A549 (cell line): ENCODE data around the gene F2RL2. TPM values are rescaled to one million over a fixed set of nuclear protein-coding genes. Genes with fewer than 3 reads are reported as not detected.
A peak's percentile ranks its signal among the peaks of the same experiment; 100 is the strongest.

Experiments
- ATAC-seq, 2 experiments: fragments of 200-7000 bp in 1 of 2; fragments of >200 bp in 1 of 2; cut with Nextera tagmentation in 1 of 2; cut with Tn5 transposase in 1 of 2; 3 replicates each; pipeline versions ENCODE4 v1.8.0 to v1.9.1; 2018 to 2020; ENCODE audit warnings: mild to moderate bottlenecking in 1 of 2, moderate library complexity in 1 of 2
- CTCF ChIA-PET: fragments of 300-600 bp; sonication (Branson Sonifier 250); formaldehyde crosslinking; extraction: SDS; loops from one replicate; lab custom pipeline; 2021; ENCODE audit warnings: antibody characterized with exemption, inconsistent platforms; lab: Yijun Ruan, JAX
- POLR2A ChIA-PET: fragments of 350-600 bp; formaldehyde crosslinking; extraction: SDS; loops from one replicate; lab custom pipeline; 2021; ENCODE audit warnings: antibody characterized with exemption, inconsistent platforms; lab: Yijun Ruan, JAX
- DNase-seq, 2 experiments: peaks; one replicate each; pipeline versions ENCODE4 v3.0.0 to v3.0.0-alpha.2; 2011 to 2016; ENCODE audit warnings: low read depth in 1 of 2, low spot score in 1 of 2
- FAIRE-seq: peaks from 2 replicates; lab custom pipeline; 2011; peaks lifted over from hg19 to GRCh38; lab: Jason Lieb, UNC
- H3K27ac ChIP-seq, 2 experiments: fragments of >200 bp; sonication (Bioruptor Twin); formaldehyde crosslinking; 3 replicates each; pipeline ENCODE4 v1.5.1; 2016 to 2017
- H3K4me1 ChIP-seq: fragments of >200 bp; sonication (Bioruptor Twin); formaldehyde crosslinking; 3 replicates; pipeline ENCODE4 v1.6.1; 2016
- H3K4me2 ChIP-seq: fragments of >200 bp; sonication (Bioruptor Twin); formaldehyde crosslinking; 3 replicates; pipeline ENCODE4 v1.6.1; 2016
- H3K4me3 ChIP-seq: fragments of >200 bp; sonication (Bioruptor Twin); formaldehyde crosslinking; 3 replicates; pipeline ENCODE4 v1.5.1; 2016
- H3K9me3 ChIP-seq: fragments of >200 bp; sonication (Bioruptor Twin); formaldehyde crosslinking; 3 replicates; pipeline ENCODE4 v1.6.1; 2016
- CBX2 ChIP-seq: fragments of 200-600 bp; sonication (generic); IDR thresholded peaks from 2 replicates; pipeline ENCODE4 v1.6.1; 2016; ENCODE audit warnings: low read depth, mild to moderate bottlenecking, borderline replicate concordance
- CBX8 ChIP-seq: fragments of 200-600 bp; sonication (generic); IDR thresholded peaks from 2 replicates; pipeline ENCODE4 v1.6.1; 2016
- CHD2 ChIP-seq: fragments of 150-350 bp; IDR thresholded peaks from 2 replicates; pipeline ENCODE4 v1.6.1; 2014; ENCODE audit warnings: low read length; ENCODE audit not compliant: partially characterized antibody
- CHD4 ChIP-seq: fragments of 200-600 bp; sonication (generic); IDR thresholded peaks from 2 replicates; pipeline ENCODE4 v1.6.1; 2016; ENCODE audit warnings: antibody characterized with exemption, mild to moderate bottlenecking, borderline replicate concordance
- CTCF ChIP-seq: fragments of >200 bp; sonication (Bioruptor Twin); formaldehyde crosslinking; IDR thresholded peaks from 3 replicates; pipeline ENCODE4 v1.5.1; 2016
- EHF ChIP-seq: fragments of 250-450 bp; sonication (Bioruptor Pico); IDR thresholded peaks from 2 replicates; pipeline ENCODE4 v1.5.0; 2020; ENCODE audit warnings: mild to moderate bottlenecking
- FOXS1 ChIP-seq: fragments of 250-450 bp; sonication (Bioruptor Pico); IDR thresholded peaks from 2 replicates; pipeline ENCODE4 v1.5.0; 2020; ENCODE audit warnings: mild to moderate bottlenecking, moderate library complexity
- HES2 ChIP-seq: fragments of >200 bp; sonication (Bioruptor Twin); formaldehyde crosslinking; IDR thresholded peaks from 2 replicates; pipeline ENCODE4 v1.6.1; 2016
- HEYL ChIP-seq: fragments of 250-450 bp; sonication (Bioruptor Pico); IDR thresholded peaks from 2 replicates; pipeline ENCODE4 v1.8.0; 2021; ENCODE audit warnings: mild to moderate bottlenecking, moderate library complexity
- HMGXB4 ChIP-seq: fragments of 250-450 bp; sonication (Bioruptor Pico); IDR thresholded peaks from 2 replicates; pipeline ENCODE4 v1.5.0; 2021; ENCODE audit warnings: mild to moderate bottlenecking, moderate library complexity, borderline replicate concordance
- HOXA7 ChIP-seq: fragments of 250-450 bp; sonication (Bioruptor Pico); IDR thresholded peaks from 2 replicates; pipeline ENCODE4 v1.5.0; 2020; ENCODE audit warnings: mild to moderate bottlenecking, moderate library complexity
- HOXB13 ChIP-seq: fragments of 250-450 bp; sonication (Bioruptor Pico); IDR thresholded peaks from 2 replicates; pipeline ENCODE4 v1.5.0; 2020; ENCODE audit warnings: low read depth, mild to moderate bottlenecking, moderate library complexity
- HOXB5 ChIP-seq: fragments of 250-450 bp; sonication (Bioruptor Pico); IDR thresholded peaks from 2 replicates; pipeline ENCODE4 v1.5.0; 2020; ENCODE audit warnings: mild to moderate bottlenecking, moderate library complexity
- JUNB ChIP-seq: fragments of >200 bp; sonication (Bioruptor Twin); formaldehyde crosslinking; IDR thresholded peaks from 2 replicates; pipeline ENCODE4 v1.6.1; 2016
- MAFK ChIP-seq: fragments of 450-650 bp; IDR thresholded peaks from 2 replicates; pipeline ENCODE4 v1.6.1; 2014; ENCODE audit not compliant: partially characterized antibody
- MAZ ChIP-seq: fragments of 150-350 bp; IDR thresholded peaks from 2 replicates; pipeline ENCODE4 v1.6.1; 2014; ENCODE audit warnings: antibody characterized with exemption, low read depth, low read length, borderline replicate concordance
- MYC ChIP-seq: IDR thresholded peaks from 2 replicates; pipeline ENCODE4 v1.6.1; 2012; ENCODE audit warnings: mild to moderate bottlenecking, inconsistent platforms, low read length, improper control_type of control experiment, borderline replicate concordance
- NFE2L2 ChIP-seq: fragments of 150-350 bp; conservative IDR thresholded peaks from 2 replicates; pipeline ENCODE4 v1.6.1; 2014; ENCODE audit warnings: low read length
- NPAS2 ChIP-seq: fragments of 250-450 bp; sonication (Bioruptor Pico); IDR thresholded peaks from 2 replicates; pipeline ENCODE4 v1.8.0; 2022; ENCODE audit warnings: mild to moderate bottlenecking, moderate library complexity, borderline replicate concordance
- POLR2A ChIP-seq: IDR thresholded peaks from 2 replicates; pipeline ENCODE4 v1.6.1; 2012; ENCODE audit warnings: mild to moderate bottlenecking, low read length
- RAD21 ChIP-seq, 2 experiments: fragments of >200 bp in 1 of 2; sonication (Bioruptor Twin) in 1 of 2; formaldehyde crosslinking in 1 of 2; IDR thresholded peaks in 1 of 2; conservative IDR thresholded peaks in 1 of 2; 2 replicates in 1 of 2; 3 replicates in 1 of 2; pipeline ENCODE4 v1.6.1; 2012 to 2018; ENCODE audit warnings: inconsistent platforms in 1 of 2
- RARB ChIP-seq: fragments of 250-450 bp; sonication (Bioruptor Pico); IDR thresholded peaks from 2 replicates; pipeline ENCODE4 v1.8.0; 2021; ENCODE audit warnings: mild to moderate bottlenecking, moderate library complexity
- REST ChIP-seq: fragments of 200-600 bp; sonication (generic); IDR thresholded peaks from 2 replicates; pipeline ENCODE4 v1.6.1; 2016; ENCODE audit warnings: antibody characterized with exemption, mild to moderate bottlenecking, moderate library complexity
- SREBF2 ChIP-seq: fragments of 450-650 bp; IDR thresholded peaks from 2 replicates; pipeline ENCODE4 v1.6.1; 2014; ENCODE audit warnings: mild to moderate bottlenecking, moderate library complexity
- TFCP2L1 ChIP-seq: fragments of 250-450 bp; sonication (Bioruptor Pico); IDR thresholded peaks from 2 replicates; pipeline ENCODE4 v1.5.0; 2021; ENCODE audit warnings: mild to moderate bottlenecking
- TP53 ChIP-seq: fragments of 250-450 bp; sonication (Bioruptor Pico); IDR thresholded peaks from 2 replicates; pipeline ENCODE4 v1.5.0; 2021; ENCODE audit warnings: mild to moderate bottlenecking, moderate library complexity
- ZSCAN20 ChIP-seq: fragments of 250-450 bp; sonication (Bioruptor Pico); IDR thresholded peaks from 2 replicates; pipeline ENCODE4 v1.8.0; 2022; ENCODE audit warnings: mild to moderate bottlenecking, moderate library complexity
- WGBS: methylation state at CpG from one replicate; pipeline ENCODE4 v1.1.6; 2017; ENCODE audit errors: missing lambda C conversion rate; 5-methylcytosine and 5-hydroxymethylcytosine counted together
- polyA plus RNA-seq, 4 experiments: library from polyadenylated mRNA; depleted of rRNA in 3 of 4; stranded (reverse); fragments of >200 nt; fragmentation: RNase III in 1 of 4; extraction: RNeasy Plus Mini Kit Qiagen cat#74134 plus additional on column Dnase treatment in 1 of 4; gene quantifications; 2 replicates in 3 of 4; 3 replicates in 1 of 4; pipeline ENCODE4 v1.2.3, GENCODE V29; 2011 to 2017

Gene F2RL2
- polyA plus RNA-seq, 2 of the 4 experiments (the other 2 are of a cell fraction): 6.3 to 44.7 TPM

GRCh38 chr5:76592692-76593091 is 30.5 kb downstream of the F2RL2 start:
- H3K4me1 ChIP-seq: no peaks in the 10 kb centered on the region
- FAIRE-seq (no peak), ATAC-seq (no peak), DNase-seq (no peak)
- H3K4me2 ChIP-seq: no peak overlapping the region
- 30% methylated on average over 3 of the region's 3 CpGs for WGBS
- H3K27ac ChIP-seq: no peak overlapping the region
- no peak for TF ChIP-seq NPAS2 (CRISPR knock-in tag)
- TF ChIP-seq MAFK: peak; percentile 95
- TF ChIP-seq, all 56 proteins: peak for 1
- H3K9me3 ChIP-seq: no peaks in the 10 kb centered on the region
- no peak overlapping the region for H3K4me3 ChIP-seq
- POLR2A ChIA-PET: no interaction called here
- CTCF ChIA-PET: interaction anchor here (0.9 to 2.4 kb wide), 5 partner anchors 8 to 181 kb away, joined by 3 to 9 read pairs (median 3); no protein-coding TSS in a partner anchor

DNA sequence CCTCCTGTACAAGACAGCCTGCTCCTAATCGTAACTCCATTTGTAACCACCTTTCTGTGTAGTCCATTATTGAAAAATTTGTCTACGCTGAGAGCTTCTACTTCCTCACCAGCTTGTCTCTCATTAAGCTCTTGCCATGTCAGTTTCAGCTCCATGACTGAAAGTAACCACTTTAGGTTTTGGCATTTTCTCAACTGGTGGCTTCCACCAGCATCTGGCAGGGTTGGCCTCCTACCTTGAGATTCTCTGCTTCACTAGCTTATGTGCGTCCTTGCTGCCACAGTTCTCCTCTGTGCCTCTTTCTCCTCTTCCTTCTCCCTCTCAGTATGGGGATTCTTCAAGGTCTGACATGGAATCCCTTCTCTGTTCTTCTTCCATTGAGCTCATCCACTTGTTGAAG is 31.8 kb downstream of the F2RL2 start:
- H3K4me2 ChIP-seq: no peak overlapping the region
- POLR2A ChIA-PET: interaction anchor here (0.6 kb wide), 1 partner anchor 348 kb away, joined by 6 read pairs; no protein-coding TSS in a partner anchor
- no peaks in the 10 kb centered on the region for H3K9me3 ChIP-seq
- H3K4me1 ChIP-seq: no peaks in the 10 kb centered on the region
- no peak for FAIRE-seq
- no peak for ATAC-seq
- DNase-seq: no peak
- no peak overlapping the region for H3K4me3 ChIP-seq
- 78% methylated on average over 3 of the region's 3 CpGs for WGBS
- CTCF ChIA-PET: interaction anchor here (1.1 to 2.4 kb wide), 5 partner anchors 9 to 425 kb away, joined by 3 to 9 read pairs (median 5); no protein-coding TSS in a partner anchor
- H3K27ac ChIP-seq: no peak overlapping the region
- TF ChIP-seq TFCP2L1 (CRISPR knock-in tag) (no peak), REST (no peak), CHD4 (no peak), SREBF2 (no peak), RAD21 (conservative IDR thresholded peaks at IDR 0.05 in 1 of 2, IDR thresholded peaks at IDR 0.05 in 1 of 2) (no peak), NFE2L2 (no peak), POLR2A (no peak), HOXB13 (CRISPR knock-in tag) (no peak), CBX2 (no peak), NPAS2 (CRISPR knock-in tag) (no peak), HES2 (no peak), JUNB (no peak), CHD2 (no peak)

DNA sequence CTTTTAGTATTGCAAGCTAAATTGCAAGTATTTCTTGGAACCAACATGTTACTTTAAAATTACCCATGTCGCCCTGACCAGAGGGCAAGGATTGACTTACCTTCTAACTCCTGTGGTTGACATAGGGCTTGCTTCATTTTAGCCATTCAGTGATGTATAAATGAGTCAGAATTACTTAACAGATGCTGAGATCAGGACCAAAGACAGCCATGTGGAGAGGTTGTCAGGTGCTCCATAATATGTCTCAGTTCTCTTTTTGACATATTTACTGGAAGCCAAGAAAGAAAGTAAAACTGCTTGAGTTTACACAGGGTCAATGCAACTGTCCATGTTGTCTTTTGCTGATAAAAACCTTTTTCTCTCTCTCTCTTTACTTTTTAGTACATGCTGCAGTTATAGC is 33.2 kb downstream of the F2RL2 start:
- POLR2A ChIA-PET: no interaction called here
- CTCF ChIA-PET: no interaction called here
- no peak overlapping the region for H3K27ac ChIP-seq
- ATAC-seq (no peak), FAIRE-seq (no peak), DNase-seq (no peak)
- H3K9me3 ChIP-seq: no peaks in the 10 kb centered on the region
- H3K4me1 ChIP-seq: no peaks in the 10 kb centered on the region
- H3K4me3 ChIP-seq: no peak overlapping the region
- WGBS: 80% methylated on average over 1 of the region's 1 CpG
- H3K4me2 ChIP-seq: no peak overlapping the region
- TF ChIP-seq CTCF: no peak
- TF ChIP-seq TFCP2L1 (CRISPR knock-in tag): no peak
- TF ChIP-seq HES2: no peak
- no peak for TF ChIP-seq HOXB5
- no peak for TF ChIP-seq MAZ
- TF ChIP-seq HEYL (CRISPR knock-in tag): no peak
- no peak for TF ChIP-seq RARB (CRISPR knock-in tag)
- TF ChIP-seq MYC: no peak
- no peak for TF ChIP-seq FOXS1 (CRISPR knock-in tag)
- TF ChIP-seq HOXB13 (CRISPR knock-in tag): no peak
- no peak for TF ChIP-seq MAFK
- no peak for TF ChIP-seq TP53
- TF ChIP-seq CBX8: no peak
- TF ChIP-seq EHF (CRISPR knock-in tag): no peak
- no peak for TF ChIP-seq HOXA7 (CRISPR knock-in tag)
- no peak for TF ChIP-seq ZSCAN20
- no peak for TF ChIP-seq HMGXB4 (CRISPR knock-in tag)
